GM18499 (cell line): Measurements from ENCODE around the gene KRT17.
"Not testable (repeated sequence)": the region's sequence is repeated elsewhere in the genome, so short reads cannot be mapped to it uniquely, and the experiment has no call there.

Experiments
- ATAC-seq: cut with Tn5 transposase; IDR thresholded peaks from one replicate; pipeline ENCODE4 v1.9.1; 2021; ENCODE audit warnings: moderate number of reproducible peaks; ENCODE audit not compliant: insufficient read depth, unreplicated experiment

Gene KRT17

GRCh38 chr17:41580687-41581365 lies 43.5 kb downstream of the KRT17 start:
- ATAC-seq: no peak

- ATAC-seq: no peak
Measured at GRCh38 chr17:41580244-41580575, 44.2 kb downstream of the KRT17 start.

- no peak for ATAC-seq
Measured at GRCh38 chr17:41579484-41580243, 44.7 kb downstream of the KRT17 start.

GRCh38 chr17:41578971-41579370 lies 45.4 kb downstream of the KRT17 start:
- ATAC-seq: no peak

- no peak for ATAC-seq
Measured at GRCh38 chr17:41578538-41578937, 45.8 kb downstream of the KRT17 start.

- ATAC-seq: not testable (repeated sequence)
Measured at GRCh38 chr17:41576740-41577139, 47.6 kb downstream of the KRT17 start.

GRCh38 chr17:41575336-41575735 lies 49.0 kb downstream of the KRT17 start:
- ATAC-seq: no peak

- no peak for ATAC-seq
Measured at GRCh38 chr17:41571561-41572434, 52.6 kb downstream of the KRT17 start, which contains the start of gene KRT9. TSS of gene KRT9 (minus strand) at chr17:41572059. CDS start at chr17:41571992, 67 bp downstream.
